ENCODE measurements around the gene CCDC88A.

Gene CCDC88A

DNA sequence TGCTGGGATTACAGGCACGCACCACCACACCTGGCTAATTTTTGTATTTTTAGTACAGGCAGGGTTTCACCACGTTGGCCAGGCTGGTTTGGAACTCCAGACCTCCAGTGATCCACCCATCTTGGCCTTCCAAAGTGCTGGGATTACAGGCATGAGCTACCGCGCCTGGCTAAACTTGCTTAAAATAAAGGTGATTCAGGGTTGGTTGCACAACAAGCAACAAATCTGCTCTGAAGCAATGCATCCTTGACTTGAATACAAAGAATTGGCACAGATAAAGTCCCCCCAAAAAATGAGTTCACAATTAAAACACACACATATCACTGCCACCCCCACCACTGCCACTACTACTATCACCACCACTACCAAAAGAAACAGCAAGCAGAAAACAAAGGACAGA, 34.9 kb downstream of the CCDC88A start:
- Mint-ChIP-seq H3K4me1 (no peaks in the 10 kb centered on the region), H3K36me3 (ENCODE audit: low read depth) (peaks cover 17% of the 10 kb centered on the region), H3K4me3 (no peak overlapping the region), H3K27me3 (ENCODE audit: low read depth) (no peaks in the 10 kb centered on the region), H3K9me3 (no peaks in the 10 kb centered on the region), H3K27ac (no peak overlapping the region)
- TF ChIP-seq, protein P1, sequence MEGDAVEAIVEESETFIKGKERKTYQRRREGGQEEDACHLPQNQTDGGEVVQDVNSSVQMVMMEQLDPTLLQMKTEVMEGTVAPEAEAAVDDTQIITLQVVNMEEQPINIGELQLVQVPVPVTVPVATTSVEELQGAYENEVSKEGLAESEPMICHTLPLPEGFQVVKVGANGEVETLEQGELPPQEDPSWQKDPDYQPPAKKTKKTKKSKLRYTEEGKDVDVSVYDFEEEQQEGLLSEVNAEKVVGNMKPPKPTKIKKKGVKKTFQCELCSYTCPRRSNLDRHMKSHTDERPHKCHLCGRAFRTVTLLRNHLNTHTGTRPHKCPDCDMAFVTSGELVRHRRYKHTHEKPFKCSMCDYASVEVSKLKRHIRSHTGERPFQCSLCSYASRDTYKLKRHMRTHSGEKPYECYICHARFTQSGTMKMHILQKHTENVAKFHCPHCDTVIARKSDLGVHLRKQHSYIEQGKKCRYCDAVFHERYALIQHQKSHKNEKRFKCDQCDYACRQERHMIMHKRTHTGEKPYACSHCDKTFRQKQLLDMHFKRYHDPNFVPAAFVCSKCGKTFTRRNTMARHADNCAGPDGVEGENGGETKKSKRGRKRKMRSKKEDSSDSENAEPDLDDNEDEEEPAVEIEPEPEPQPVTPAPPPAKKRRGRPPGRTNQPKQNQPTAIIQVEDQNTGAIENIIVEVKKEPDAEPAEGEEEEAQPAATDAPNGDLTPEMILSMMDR (IDR thresholded peaks at IDR 0.05; ENCODE audit: unreplicated experiment in 3 of 3), result no peak

DNA sequence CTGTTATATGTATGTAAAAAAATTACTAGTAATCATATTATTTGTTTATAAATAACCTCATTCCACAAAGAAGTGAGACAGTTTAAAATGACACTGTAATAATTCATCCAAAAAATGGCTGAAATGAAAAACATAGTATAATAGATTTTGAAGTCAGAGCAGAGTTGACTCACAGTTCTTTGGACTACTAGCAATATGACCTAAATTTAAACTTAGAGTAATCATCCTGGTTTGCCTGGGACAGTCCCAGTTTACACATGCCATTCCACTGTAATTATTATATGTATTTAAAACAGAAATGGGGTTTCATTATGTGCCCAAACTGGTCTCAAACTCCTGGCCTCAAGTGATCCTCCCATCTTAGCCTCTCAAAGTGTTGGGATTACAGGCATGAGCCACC, 48.3 kb downstream of the CCDC88A start:
- TF ChIP-seq, protein P1 (IDR thresholded peaks at IDR 0.05; ENCODE audit: unreplicated experiment in 3 of 3), result no peak
- no peak overlapping the region for H3K4me3 Mint-ChIP-seq
- H3K27ac Mint-ChIP-seq, result no peak overlapping the region
- H3K27me3 Mint-ChIP-seq (ENCODE audit: low read depth), result no peaks in the 10 kb centered on the region
- H3K9me3 Mint-ChIP-seq, result no peaks in the 10 kb centered on the region
- no peaks in the 10 kb centered on the region for H3K4me1 Mint-ChIP-seq
- H3K36me3 Mint-ChIP-seq (ENCODE audit: low read depth), result peaks cover 23% of the 10 kb centered on the region

DNA sequence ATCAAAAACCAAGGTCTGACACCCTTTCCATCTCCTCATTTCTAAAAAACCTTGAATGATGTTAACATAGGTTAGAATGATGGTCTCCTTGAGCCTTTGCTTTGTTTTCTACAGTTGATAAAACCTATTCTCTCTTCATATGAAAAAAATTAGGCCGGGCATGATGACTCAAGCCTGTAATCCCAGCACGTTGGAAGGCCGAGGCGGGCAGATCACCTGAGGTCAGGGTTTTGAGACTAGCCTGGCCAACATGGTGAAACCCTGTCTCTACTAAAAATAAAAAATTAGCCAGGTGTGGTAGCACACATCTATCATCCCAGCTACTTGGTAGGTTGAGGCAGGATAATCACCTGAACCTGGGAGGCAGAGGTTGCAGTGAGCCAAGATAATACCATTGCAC, 49.4 kb downstream of the CCDC88A start:
- TF ChIP-seq, protein P1 (IDR thresholded peaks at IDR 0.05; ENCODE audit: unreplicated experiment in 3 of 3), result no peak
- no peaks in the 10 kb centered on the region for H3K27me3 Mint-ChIP-seq (ENCODE audit: low read depth)
- no peak overlapping the region for H3K27ac Mint-ChIP-seq
- H3K9me3 Mint-ChIP-seq, result no peaks in the 10 kb centered on the region
- H3K36me3 Mint-ChIP-seq (ENCODE audit: low read depth), result peaks cover 23% of the 10 kb centered on the region
- no peaks in the 10 kb centered on the region for H3K4me1 Mint-ChIP-seq
- no peak overlapping the region for H3K4me3 Mint-ChIP-seq

DNA sequence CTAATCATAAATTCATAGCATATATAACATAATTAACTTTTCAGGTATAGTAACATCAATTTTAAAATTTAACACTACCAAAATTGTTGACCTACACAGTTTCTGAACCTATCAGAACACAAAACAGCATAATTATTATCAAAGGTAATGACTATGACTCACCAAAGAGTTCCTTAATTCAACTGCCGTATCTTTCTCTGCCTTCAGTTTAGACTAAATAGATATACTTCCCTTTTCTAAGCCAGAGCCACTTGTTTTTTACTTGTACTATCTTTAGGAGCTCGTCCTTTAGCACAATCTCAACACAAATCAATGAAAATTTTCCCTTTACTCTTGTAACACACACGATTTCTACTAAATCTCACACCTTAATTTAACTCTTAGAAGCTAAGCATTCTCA, 54.4 kb downstream of the CCDC88A start:
- peaks cover 23% of the 10 kb centered on the region for H3K36me3 Mint-ChIP-seq (ENCODE audit: low read depth)
- no peaks in the 10 kb centered on the region for H3K9me3 Mint-ChIP-seq
- no peaks in the 10 kb centered on the region for H3K4me1 Mint-ChIP-seq
- TF ChIP-seq, protein P1 (IDR thresholded peaks at IDR 0.05; ENCODE audit: unreplicated experiment in 3 of 3), result no peak
- no peak overlapping the region for H3K27ac Mint-ChIP-seq
- no peak overlapping the region for H3K4me3 Mint-ChIP-seq
- H3K27me3 Mint-ChIP-seq (ENCODE audit: low read depth), result no peaks in the 10 kb centered on the region

DNA sequence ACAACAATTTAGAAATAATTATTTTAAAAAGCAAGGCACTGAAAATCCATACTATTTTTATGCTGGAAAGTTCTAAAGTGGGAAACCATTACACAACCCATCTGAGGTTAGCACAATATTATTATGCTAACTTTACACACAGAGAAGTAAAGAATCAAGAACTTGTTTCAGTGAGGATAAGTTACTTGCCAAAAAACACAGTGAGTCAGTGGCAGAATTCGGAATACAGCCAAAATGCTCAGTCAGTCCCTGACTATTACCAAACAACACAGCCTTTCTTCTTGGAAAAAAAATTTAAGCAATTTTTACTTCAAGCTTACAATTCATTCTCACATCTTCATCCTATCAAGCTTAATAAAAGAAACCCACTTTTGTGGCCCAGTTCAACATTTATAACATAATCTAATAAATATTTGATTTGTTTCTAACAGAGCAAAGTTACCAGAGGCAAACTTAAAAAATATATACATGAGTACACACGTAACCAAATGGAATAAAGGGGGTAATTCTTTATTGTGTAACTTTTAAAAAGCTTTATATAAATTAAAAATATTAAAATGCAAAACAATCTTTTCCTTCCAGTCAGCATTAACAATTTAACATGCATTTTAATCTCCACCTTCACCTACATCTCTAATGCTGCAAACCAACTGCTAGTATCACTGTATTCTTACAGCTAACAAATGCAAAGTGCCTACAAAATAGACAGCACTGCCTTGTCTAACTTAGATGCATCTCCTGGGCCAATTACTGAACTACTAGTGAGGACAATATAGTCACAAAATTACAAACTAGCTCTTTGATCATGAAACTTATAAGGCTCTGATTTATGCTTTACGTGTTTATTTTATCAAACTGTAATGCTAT, 55.2 kb downstream of the CCDC88A start:
- peaks cover 16% of the 10 kb centered on the region for H3K36me3 Mint-ChIP-seq (ENCODE audit: low read depth)
- H3K27ac Mint-ChIP-seq, result peak overlapping the region in 1 of 3 experiments; percentile 2
- H3K4me3 Mint-ChIP-seq, result no peak overlapping the region
- no peaks in the 10 kb centered on the region for H3K9me3 Mint-ChIP-seq
- H3K27me3 Mint-ChIP-seq (ENCODE audit: low read depth), result no peaks in the 10 kb centered on the region
- TF ChIP-seq, protein P1 (IDR thresholded peaks at IDR 0.05; ENCODE audit: unreplicated experiment in 3 of 3), result no peak
- no peaks in the 10 kb centered on the region for H3K4me1 Mint-ChIP-seq

DNA sequence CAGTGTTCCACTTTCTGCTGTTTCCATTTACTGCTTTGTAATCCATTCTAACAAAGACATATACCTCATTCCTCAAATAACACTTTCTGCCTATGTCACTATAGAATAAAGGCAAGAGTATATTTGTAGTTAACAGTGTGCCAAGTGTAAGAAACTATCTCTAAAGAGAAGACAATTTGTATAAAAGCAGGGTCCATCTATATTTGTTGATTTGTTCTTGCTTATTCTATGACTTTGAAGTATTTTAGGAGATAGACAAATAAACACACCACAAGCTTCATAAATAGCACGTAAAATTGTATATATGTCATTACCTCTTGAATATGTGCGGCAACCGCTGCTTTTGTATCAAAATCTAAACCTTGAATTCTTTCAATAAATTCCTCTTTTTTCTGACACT, 56.0 kb downstream of the CCDC88A start:
- Mint-ChIP-seq H3K4me1 (no peaks in the 10 kb centered on the region), H3K9me3 (no peaks in the 10 kb centered on the region), H3K27ac (no peak overlapping the region), H3K4me3 (no peak overlapping the region), H3K27me3 (ENCODE audit: low read depth) (no peaks in the 10 kb centered on the region), H3K36me3 (ENCODE audit: low read depth) (peaks cover 18% of the 10 kb centered on the region)
- TF ChIP-seq, protein P1 (IDR thresholded peaks at IDR 0.05; ENCODE audit: unreplicated experiment in 3 of 3), result no peak

Measured in nephron (organoid).